ENCODE results near the gene ADRM1. TPM values are rescaled to one million over a fixed set of nuclear protein-coding genes. Genes with fewer than 3 reads are reported as not detected.

ADRM1 gene
- total RNA-seq, 2 donors from 2014 or later = 70.5 to 109 TPM

DNA sequence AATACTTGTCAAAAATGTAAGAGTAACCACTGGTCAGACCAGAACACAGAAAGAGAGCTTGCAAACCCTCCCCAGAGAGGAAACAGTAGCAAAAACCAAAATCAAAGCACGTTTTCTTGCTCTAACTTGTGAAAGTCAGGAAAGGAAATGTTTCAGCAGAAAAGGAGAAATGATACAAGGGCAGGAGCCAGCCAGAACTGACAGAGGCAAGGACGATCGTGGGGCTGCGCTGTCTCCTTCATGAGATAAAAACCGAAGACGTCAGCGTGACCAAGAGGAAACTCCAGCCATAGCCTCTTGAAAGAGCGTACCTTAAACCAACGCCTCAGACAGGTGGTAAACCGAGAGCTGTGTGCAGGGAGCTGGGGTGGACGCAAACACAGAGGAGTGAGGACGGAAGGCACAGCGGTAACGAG lies 36.9 kb downstream of the ADRM1 start:
- no peaks in the 10 kb centered on the region for H3K36me3 ChIP-seq
- TF ChIP-seq CTCF (IDR thresholded peaks at IDR 0.05) = no peak
- H3K4me1 ChIP-seq = no peaks in the 10 kb centered on the region
- no peak overlapping the region for H3K9ac ChIP-seq (ENCODE audit: low read depth in 2 of 2, low read length in 2 of 2)
- no peaks in the 10 kb centered on the region for H3K9me3 ChIP-seq
- H3K27ac ChIP-seq = no peak overlapping the region
- H3K27me3 ChIP-seq = no peaks in the 10 kb centered on the region
- DNase-seq = no peak
- no peak overlapping the region for H3K4me3 ChIP-seq
- intact Hi-C loops (cut with DNase I) = no loop called here

GRCh38 chr20:62342910-62343309 lies 40.1 kb downstream of the ADRM1 start:
- Histone ChIP-seq H3K9ac (ENCODE audit: low read depth in 2 of 2, low read length in 2 of 2) (no peak overlapping the region), H3K4me3 (no peak overlapping the region), H3K27ac (no peak overlapping the region), H3K4me1 (no peaks in the 10 kb centered on the region), H3K9me3 (no peaks in the 10 kb centered on the region), H3K36me3 (no peaks in the 10 kb centered on the region), H3K27me3 (no peaks in the 10 kb centered on the region)
- intact Hi-C loops (cut with DNase I) = no loop called here
- DNase-seq = no peak
- TF ChIP-seq CTCF (IDR thresholded peaks at IDR 0.05) = no peak

- intact Hi-C loops (cut with DNase I) = no loop called here
- Histone ChIP-seq H3K4me1 (no peaks in the 10 kb centered on the region), H3K36me3 (no peaks in the 10 kb centered on the region), H3K9ac (ENCODE audit: low read depth in 2 of 2, low read length in 2 of 2) (no peak overlapping the region), H3K9me3 (no peaks in the 10 kb centered on the region), H3K27me3 (no peaks in the 10 kb centered on the region), H3K4me3 (no peak overlapping the region), H3K27ac (no peak overlapping the region)
- no peak for DNase-seq
- no peak for TF ChIP-seq CTCF (IDR thresholded peaks at IDR 0.05)
Observed at GRCh38 chr20:62344092-62344491, 41.3 kb downstream of the ADRM1 start.

DNA sequence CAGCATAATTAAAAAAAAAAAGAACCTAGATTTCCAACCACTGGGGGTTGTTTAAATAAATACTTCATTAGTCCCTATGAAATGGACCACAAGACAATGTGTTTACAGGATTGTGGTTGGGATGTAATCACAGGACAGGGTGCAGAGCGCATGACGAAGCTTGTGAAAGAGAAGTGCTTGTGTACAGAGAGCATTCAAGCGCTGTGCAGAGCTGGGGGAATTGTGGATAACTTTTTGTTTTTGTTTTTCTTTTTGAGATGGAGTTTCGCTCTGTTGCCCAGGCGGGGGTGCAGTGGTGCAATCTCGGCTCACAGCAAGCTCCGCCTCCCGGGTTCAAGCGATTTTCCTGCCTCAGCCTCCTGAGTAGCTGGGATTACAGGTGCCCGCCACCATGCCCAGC lies 42.0 kb downstream of the ADRM1 start:
- Histone ChIP-seq H3K9ac (ENCODE audit: low read depth in 2 of 2, low read length in 2 of 2) (no peak overlapping the region), H3K27me3 (no peaks in the 10 kb centered on the region), H3K4me3 (no peak overlapping the region), H3K36me3 (no peaks in the 10 kb centered on the region), H3K9me3 (no peaks in the 10 kb centered on the region), H3K4me1 (no peaks in the 10 kb centered on the region), H3K27ac (no peak overlapping the region)
- DNase-seq = no peak
- no peak for TF ChIP-seq CTCF (IDR thresholded peaks at IDR 0.05)
- intact Hi-C loops (cut with DNase I) = no loop called here

- Histone ChIP-seq H3K4me1 (peaks cover 4% of the 10 kb centered on the region), H3K36me3 (no peaks in the 10 kb centered on the region), H3K9me3 (no peaks in the 10 kb centered on the region), H3K27ac (no peak overlapping the region), H3K4me3 (no peak overlapping the region), H3K27me3 (no peaks in the 10 kb centered on the region), H3K9ac (ENCODE audit: low read depth in 2 of 2, low read length in 2 of 2) (no peak overlapping the region)
- DNase-seq = no peak
- intact Hi-C loops (cut with DNase I) = no loop called here
- TF ChIP-seq CTCF (IDR thresholded peaks at IDR 0.05) = no peak
Observed at GRCh38 chr20:62345681-62346370, 43.0 kb downstream of the ADRM1 start.

All from colonic mucosa (tissue), 4 donors.